ENCODE data around the gene KRT74. TPM values are rescaled to one million over a fixed set of nuclear protein-coding genes. Genes with fewer than 3 reads are reported as not detected.

Gene KRT74
- total and polyA plus RNA-seq, 2 of the 8 experiments (the other 6 are each of a cell fraction or from before 2014, with no cell fraction given), result not detected

GRCh38 chr12:52579468-52580465 is 6.1 kb upstream of the KRT74 start:
- H2BK15ac ChIP-seq (ENCODE audit: low read length), result no peak overlapping the region
- no peak overlapping the region for H3K9ac ChIP-seq (replicated peaks in 1 of 4; ENCODE audit: extremely low read depth in 1 of 4, low read depth in 3 of 4, low read length in 3 of 4)
- no peaks in the 10 kb centered on the region for H3K4me1 ChIP-seq (replicated peaks in 1 of 4; ENCODE audit: control insufficient read depth in 3 of 4, insufficient read depth in 4 of 4, low read length in 3 of 4)
- peak overlapping the region; percentile 19; the same call in 1 of the 2 replicates for H4K8ac ChIP-seq (ENCODE audit: extremely low read depth, insufficient read depth, low read length)
- no peak overlapping the region for H3K56ac ChIP-seq (replicated peaks; ENCODE audit: insufficient read length, low read depth, low read length)
- TF ChIP-seq RBBP5 (IDR thresholded peaks at IDR 0.05; ENCODE audit: borderline replicate concordance, low read depth, low read length) (no peak), CHD1 (IDR thresholded peaks at IDR 0.05; ENCODE audit: low read depth, low read length) (no peak)
- no peak overlapping the region for H3K27ac ChIP-seq (ENCODE audit: low read depth, low read length)
- ChIA-PET POLR2A (ENCODE audit: partially characterized antibody) (interaction anchor here (0.6 kb wide), 1 partner anchor 1605 kb away, joined by 3 read pairs; no protein-coding TSS in a partner anchor), CTCF (ENCODE audit: partially characterized antibody) (interaction anchor here (0.7 to 23.2 kb wide), 18 partner anchors 9 to 432 kb away, joined by 3 to 502 read pairs (median 4); no protein-coding TSS in a partner anchor)
- no peak overlapping the region for H3K4me3 ChIP-seq (ENCODE audit: extremely low read depth in 1 of 4, insufficient read depth in 2 of 4, low read depth in 3 of 4, low read length in 4 of 4)
- H3K36me3 ChIP-seq (ENCODE audit: control insufficient read depth in 2 of 4, insufficient read depth in 4 of 4, low read length in 3 of 4), result no peaks in the 10 kb centered on the region
- no peak overlapping the region for H4K5ac ChIP-seq (ENCODE audit: insufficient read length, low read depth, low read length)
- H3K18ac ChIP-seq (ENCODE audit: extremely low read depth, low read length), result no peak overlapping the region
- H3K9me3 ChIP-seq (ENCODE audit: insufficient read depth in 2 of 2, low read depth in 1 of 2, low read length in 1 of 2), result no peaks in the 10 kb centered on the region
- no peak overlapping the region for H2BK12ac ChIP-seq (ENCODE audit: low read depth, low read length)
- no peak overlapping the region for H2BK120ac ChIP-seq (replicated peaks; ENCODE audit: low read depth, low read length)
- FAIRE-seq (no peak), DNase-seq (ENCODE audit: low read depth in 1 of 2, low spot score in 2 of 2) (no peak)
- no peak overlapping the region for H2BK20ac ChIP-seq (ENCODE audit: low read length)
- no peak overlapping the region for H3K14ac ChIP-seq (ENCODE audit: insufficient read length)
- H2BK5ac ChIP-seq (ENCODE audit: low read depth, low read length), result no peak overlapping the region; the same call in 1 of the 2 replicates
- H3K79me2 ChIP-seq (ENCODE audit: control insufficient read depth in 1 of 2, insufficient read depth in 2 of 2, low read length in 2 of 2), result no peaks in the 10 kb centered on the region
- H3K79me1 ChIP-seq (ENCODE audit: low read depth, low read length), result no peaks in the 10 kb centered on the region
- H3K23ac ChIP-seq (ENCODE audit: insufficient read length), result no peak overlapping the region
- H4K91ac ChIP-seq (replicated peaks; ENCODE audit: insufficient read length, low read length), result no peak overlapping the region
- H3K4ac ChIP-seq (replicated peaks; ENCODE audit: insufficient read length, low read depth, low read length), result no peak overlapping the region
- 89% methylated on average over 9 of the region's 10 CpGs; no CpG with 5 or more reads in 1 of the 2 experiments for WGBS, 2 experiments (ENCODE audit: extremely low coverage in 1 of 2, insufficient coverage in 1 of 2, insufficient read length in 1 of 2, insufficient replicate concordance in 2 of 2, low coverage in 1 of 2, low lambda C conversion rate in 2 of 2, missing lambda C conversion rate in 1 of 2)
- no peaks in the 10 kb centered on the region for H3K27me3 ChIP-seq (replicated peaks in 1 of 4; ENCODE audit: control insufficient read depth in 3 of 4, extremely low read depth in 1 of 4, insufficient read depth in 3 of 4, low read length in 3 of 4)
- no peak overlapping the region for H2AFZ ChIP-seq (ENCODE audit: low read length)
- no peak overlapping the region for H2AK5ac ChIP-seq (ENCODE audit: low read depth, low read length)
- H3K4me2 ChIP-seq (ENCODE audit: insufficient read depth in 1 of 2, low read depth in 2 of 2, low read length in 2 of 2), result no peak overlapping the region
- no peaks in the 10 kb centered on the region for H4K20me1 ChIP-seq (replicated peaks in 1 of 2; ENCODE audit: control insufficient read depth in 1 of 2, insufficient read depth in 2 of 2, low read length in 2 of 2)
- no peaks in the 10 kb centered on the region for H3K23me2 ChIP-seq (ENCODE audit: low read depth, low read length)
